LNCaP clone FGC (cell line): ENCODE data around the gene CD300LF.

ENCODE experiments used
- DNase-seq: peaks from one replicate; pipeline ENCODE4 v3.0.0-alpha.2; 2011; ENCODE audit warnings: low read depth
- H3K4me3 ChIP-seq: 2 replicates; pipeline ENCODE4 v1.5.1; 2011; ENCODE audit warnings: mild to moderate bottlenecking, low read depth, low read length, control low read depth
- TF ChIP-seq, protein P1 (sequence below): IDR thresholded peaks from 2 replicates; pipeline ENCODE4 v1.5.1; 2012; ENCODE audit warnings: mild to moderate bottlenecking; ENCODE audit not compliant: control insufficient read depth, insufficient read depth; ENCODE audit errors: extremely low read depth

CD300LF gene

DNA sequence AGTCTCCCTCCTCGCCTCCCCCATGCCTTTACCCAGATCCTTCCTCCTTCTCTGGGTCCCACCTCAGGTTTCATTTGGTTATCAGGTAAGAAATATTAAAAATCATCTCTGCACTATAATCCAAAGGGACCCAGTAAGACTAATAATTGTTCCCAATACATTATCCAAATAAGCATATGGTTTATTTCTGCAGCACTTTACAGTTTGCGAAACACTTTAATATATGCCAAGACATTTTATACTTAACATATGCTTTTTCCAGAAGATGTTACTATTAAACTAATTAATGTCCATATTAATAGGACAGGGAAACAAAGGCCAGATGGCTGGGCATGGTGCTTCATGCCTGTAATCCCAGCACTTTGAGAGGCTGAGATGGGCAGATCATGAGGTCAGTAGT lies 33.3 kb downstream of the CD300LF start:
- no peak for DNase-seq
- no peak overlapping the region for H3K4me3 ChIP-seq
- TF ChIP-seq, protein P1, sequence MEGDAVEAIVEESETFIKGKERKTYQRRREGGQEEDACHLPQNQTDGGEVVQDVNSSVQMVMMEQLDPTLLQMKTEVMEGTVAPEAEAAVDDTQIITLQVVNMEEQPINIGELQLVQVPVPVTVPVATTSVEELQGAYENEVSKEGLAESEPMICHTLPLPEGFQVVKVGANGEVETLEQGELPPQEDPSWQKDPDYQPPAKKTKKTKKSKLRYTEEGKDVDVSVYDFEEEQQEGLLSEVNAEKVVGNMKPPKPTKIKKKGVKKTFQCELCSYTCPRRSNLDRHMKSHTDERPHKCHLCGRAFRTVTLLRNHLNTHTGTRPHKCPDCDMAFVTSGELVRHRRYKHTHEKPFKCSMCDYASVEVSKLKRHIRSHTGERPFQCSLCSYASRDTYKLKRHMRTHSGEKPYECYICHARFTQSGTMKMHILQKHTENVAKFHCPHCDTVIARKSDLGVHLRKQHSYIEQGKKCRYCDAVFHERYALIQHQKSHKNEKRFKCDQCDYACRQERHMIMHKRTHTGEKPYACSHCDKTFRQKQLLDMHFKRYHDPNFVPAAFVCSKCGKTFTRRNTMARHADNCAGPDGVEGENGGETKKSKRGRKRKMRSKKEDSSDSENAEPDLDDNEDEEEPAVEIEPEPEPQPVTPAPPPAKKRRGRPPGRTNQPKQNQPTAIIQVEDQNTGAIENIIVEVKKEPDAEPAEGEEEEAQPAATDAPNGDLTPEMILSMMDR: no peak

DNA sequence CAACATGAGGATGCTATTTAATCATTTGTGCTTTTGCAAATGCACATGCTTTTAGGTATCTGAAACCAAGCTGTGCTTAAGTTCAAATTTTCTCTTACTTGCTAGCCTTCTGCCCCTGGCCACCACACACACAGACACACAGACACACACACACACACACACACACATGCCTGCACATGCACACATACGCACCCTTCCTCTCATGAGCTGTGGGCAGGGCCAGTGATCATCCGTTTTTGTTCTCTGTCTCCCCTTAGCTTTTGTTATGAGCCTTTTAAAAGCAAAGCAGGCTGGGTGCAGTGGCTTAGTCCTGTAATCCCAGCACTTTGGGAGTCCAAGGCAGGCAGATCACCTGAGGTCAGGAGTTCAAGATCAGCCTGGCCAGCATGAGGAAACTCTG lies 34.2 kb downstream of the CD300LF start:
- TF ChIP-seq, protein P1: no peak
- no peak overlapping the region for H3K4me3 ChIP-seq
- DNase-seq: no peak

DNA sequence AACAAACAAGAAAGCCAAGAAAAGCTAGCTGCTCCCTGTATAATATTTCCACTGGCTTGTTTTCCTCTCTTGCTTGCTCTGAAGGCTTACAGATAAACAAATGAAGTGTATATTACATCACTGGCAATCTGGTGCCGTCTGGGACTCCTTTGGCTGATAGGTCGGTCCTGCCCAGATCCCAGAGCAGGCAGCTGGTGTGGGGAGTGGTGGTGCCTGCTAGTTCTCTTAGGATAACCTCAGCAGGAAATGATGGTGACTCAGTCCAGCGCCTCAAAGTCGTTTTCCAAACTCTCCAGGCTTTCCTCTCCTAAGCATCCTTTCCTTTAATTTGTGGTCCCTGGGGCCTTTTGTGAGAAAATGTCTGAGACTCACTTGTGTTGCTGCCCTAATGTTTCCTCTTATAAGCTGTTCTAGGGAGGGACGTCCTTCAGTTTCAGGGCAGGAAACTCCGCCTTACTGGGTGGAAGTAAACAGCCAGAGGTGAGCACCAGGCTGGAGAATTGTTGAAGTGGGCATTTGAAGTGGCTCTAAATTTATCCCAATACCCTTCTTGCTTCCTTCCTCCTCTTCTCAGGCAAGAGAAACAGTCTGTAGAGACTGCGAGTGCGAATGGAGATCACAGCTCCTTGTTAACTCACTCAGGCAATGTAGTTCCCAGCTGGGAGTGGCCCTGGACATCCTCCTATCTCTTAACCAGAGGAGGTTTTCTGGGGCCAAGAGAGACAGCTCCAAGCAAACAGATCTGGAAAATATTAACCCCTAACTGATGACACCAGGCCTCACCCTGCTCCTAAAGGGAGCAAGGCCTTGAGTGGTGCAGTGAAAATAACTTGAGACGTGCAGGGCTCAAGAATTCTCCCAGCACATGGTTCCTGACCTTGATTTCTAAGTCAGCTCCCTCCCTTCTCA lies 34.9 kb downstream of the CD300LF start:
- no peak overlapping the region for H3K4me3 ChIP-seq
- DNase-seq: no peak
- TF ChIP-seq, protein P1: no peak

DNA sequence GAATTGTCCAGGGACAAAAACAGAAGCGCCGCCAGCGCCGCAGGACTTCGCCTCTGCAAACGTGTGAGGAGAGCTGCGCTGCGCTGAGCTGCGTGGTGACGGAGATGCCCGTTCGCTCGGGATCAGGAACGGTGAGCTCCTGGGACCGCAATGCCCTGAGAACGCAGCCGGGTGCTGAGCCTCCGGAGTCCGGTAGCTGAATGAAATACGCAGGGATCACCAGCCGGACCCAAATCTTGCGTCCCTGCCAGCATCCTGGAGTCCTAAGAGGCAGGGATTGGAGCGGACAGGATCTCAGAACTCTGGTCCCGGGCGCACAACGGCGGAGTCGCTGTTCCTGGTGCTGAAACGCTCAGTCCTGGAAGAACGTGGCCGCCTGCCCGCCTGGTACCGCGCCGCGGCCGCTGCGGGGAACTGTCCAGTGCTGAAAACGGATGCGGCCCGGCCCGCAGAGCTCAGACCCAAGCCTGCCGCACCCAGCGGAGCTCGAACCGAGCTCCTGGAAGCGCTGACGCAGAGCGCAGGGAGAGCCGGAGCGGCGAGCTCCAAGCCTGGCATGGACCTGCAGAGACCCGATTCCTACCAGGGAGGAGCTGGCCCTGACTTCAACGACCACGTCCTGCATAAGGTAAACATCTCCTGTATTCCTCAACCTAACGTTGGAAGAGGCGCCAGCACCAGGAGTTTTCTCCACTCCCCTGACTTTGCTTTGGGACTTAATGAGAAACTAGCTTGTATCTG lies 41.5 kb downstream of the CD300LF start:
- DNase-seq: peak; percentile 62
- TF ChIP-seq, protein P1: no peak

DNA sequence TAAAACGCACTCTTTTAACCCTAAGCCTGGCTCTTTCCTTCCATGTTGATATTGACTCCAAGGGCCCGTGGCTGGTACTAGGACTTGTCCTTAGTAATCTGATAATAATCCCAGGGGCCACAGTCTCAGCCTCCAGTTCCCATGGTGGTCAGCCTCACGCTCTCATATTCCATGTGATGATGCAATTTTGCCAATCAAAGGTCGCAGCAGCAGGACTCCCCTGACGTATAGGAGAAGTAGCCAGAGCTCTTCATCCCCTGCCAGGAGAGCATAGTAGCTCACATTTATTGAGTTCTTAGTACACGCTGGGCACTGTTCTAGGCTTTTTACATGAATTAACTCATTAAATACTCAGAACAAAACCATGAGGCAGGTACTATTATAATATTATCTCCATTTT lies 42.4 kb downstream of the CD300LF start:
- H3K4me3 ChIP-seq: no peak overlapping the region
- TF ChIP-seq, protein P1: no peak
- no peak for DNase-seq

More for the DNA sequence above, 41.5 kb downstream of the CD300LF start:
- H3K4me3 ChIP-seq: no peak overlapping the region

DNA sequence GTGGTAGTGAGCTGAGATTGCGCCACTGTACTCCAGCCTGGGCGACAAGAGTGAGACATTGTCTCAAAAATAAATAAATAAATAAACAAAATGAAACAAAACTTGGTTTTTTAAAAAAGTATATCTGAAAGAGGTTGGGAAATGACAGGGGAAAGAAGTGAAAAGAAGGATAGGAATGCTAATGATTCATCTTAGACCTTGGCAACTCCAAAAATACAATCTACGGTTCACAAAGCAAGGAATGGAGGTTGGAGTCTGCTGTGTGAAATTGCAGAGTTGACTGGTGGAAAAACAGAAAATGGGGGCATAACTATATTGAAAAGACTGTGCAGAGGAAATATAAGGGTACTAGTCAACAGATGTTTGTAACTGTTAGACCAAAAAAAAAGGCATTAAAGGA lies 49.2 kb downstream of the CD300LF start:
- DNase-seq: no peak
- no peak overlapping the region for H3K4me3 ChIP-seq
- TF ChIP-seq, protein P1: no peak
